Activated CD4-positive, alpha-beta T cell treated with anti-CD3 and anti-CD28 coated beads for 4 hours (primary cell): ENCODE data around the gene HRC.
"Not testable (repeated sequence)": the region's sequence is repeated elsewhere in the genome, so short reads cannot be mapped to it uniquely, and the experiment has no call there.

Experiments used
- DNase-seq, 2 donors: peaks; one replicate each; pipeline ENCODE4 v3.0.0-alpha.2; 2020

HRC gene, protein sequence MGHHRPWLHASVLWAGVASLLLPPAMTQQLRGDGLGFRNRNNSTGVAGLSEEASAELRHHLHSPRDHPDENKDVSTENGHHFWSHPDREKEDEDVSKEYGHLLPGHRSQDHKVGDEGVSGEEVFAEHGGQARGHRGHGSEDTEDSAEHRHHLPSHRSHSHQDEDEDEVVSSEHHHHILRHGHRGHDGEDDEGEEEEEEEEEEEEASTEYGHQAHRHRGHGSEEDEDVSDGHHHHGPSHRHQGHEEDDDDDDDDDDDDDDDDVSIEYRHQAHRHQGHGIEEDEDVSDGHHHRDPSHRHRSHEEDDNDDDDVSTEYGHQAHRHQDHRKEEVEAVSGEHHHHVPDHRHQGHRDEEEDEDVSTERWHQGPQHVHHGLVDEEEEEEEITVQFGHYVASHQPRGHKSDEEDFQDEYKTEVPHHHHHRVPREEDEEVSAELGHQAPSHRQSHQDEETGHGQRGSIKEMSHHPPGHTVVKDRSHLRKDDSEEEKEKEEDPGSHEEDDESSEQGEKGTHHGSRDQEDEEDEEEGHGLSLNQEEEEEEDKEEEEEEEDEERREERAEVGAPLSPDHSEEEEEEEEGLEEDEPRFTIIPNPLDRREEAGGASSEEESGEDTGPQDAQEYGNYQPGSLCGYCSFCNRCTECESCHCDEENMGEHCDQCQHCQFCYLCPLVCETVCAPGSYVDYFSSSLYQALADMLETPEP

DNA sequence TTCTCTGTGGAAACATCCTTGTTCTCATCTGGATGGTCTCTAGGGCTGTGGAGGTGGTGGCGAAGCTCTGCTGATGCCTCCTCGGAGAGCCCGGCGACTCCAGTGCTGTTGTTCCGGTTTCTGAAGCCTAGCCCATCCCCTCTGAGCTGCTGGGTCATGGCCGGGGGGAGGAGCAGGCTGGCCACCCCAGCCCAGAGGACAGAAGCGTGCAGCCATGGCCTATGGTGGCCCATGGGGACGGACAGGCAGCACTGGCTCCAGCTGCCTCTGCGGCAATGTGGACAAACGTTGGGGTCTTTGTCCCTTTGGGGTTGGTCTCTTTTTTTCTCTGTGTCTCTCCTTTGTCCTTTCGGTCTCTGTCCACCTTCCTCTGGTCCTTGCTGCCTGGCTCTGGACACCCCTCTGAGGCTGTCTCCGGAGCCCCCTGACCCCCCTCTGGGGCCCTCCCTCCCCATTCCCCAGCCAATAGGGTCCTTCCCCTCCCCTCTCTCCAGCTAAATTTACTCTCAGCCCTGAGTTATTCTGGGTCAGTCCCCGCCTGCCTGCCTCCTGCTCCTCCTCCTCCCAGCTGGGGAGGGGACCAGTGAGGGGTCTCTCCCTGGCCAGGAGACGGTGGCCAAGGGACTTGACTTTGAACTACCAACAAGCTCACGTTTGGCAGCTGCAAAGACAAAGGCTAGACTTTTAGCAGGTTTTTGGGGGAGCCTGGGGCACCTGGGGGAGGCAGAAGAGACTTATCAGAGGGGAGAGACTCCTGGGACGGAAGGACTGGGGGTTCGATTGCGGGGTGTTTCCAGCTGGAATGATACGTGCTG, at the start of gene HRC:
Gene HRC, minus strand, starts transcription at position 392 of the 815 bp plus-strand sequence. Its CDS starts 159 bp downstream, at position 233.
- no peak for DNase-seq

DNA sequence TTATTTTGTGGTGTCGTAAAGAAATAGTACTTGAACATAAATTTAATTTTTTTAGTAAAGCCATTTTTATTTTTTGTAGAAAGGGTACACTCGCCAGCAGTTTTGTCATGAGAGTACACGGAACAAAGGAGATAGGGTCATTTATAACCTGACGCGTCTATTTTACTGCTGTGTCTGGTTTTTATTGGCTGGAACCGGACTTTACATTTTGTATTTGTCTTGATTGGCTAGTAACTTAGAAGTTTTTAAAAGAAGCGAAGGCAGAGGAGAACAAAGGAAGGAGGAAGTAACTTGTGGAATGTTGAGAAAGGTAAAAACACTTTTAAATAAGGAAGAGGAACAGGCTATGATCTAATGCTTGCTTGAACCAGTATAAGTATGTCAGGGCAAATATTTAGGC, 45.8 kb upstream of the HRC start:
- no peak for DNase-seq

DNA sequence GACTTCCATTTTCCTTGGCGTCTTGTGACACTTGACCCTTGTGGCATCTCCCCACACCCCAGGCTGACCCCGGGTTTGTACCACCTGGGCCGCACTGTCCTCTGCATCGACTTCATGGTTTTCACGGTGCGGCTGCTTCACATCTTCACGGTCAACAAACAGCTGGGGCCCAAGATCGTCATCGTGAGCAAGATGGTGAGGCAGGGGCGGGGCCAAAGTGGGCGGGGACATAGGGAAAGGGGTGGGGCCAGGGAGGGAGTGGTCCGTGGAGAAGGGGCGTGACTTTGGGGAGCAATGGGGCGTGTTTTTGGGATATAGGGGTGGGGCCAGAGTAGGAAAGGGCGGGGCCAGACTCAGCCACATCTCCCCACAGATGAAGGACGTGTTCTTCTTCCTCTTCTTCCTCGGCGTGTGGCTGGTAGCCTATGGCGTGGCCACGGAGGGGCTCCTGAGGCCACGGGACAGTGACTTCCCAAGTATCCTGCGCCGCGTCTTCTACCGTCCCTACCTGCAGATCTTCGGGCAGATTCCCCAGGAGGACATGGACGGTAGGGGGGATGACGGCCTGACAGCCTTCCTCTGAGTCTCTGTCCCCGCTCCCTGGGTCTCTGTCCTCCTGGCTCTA, 45.2 kb upstream of the HRC start:
- DNase-seq = no peak

DNA sequence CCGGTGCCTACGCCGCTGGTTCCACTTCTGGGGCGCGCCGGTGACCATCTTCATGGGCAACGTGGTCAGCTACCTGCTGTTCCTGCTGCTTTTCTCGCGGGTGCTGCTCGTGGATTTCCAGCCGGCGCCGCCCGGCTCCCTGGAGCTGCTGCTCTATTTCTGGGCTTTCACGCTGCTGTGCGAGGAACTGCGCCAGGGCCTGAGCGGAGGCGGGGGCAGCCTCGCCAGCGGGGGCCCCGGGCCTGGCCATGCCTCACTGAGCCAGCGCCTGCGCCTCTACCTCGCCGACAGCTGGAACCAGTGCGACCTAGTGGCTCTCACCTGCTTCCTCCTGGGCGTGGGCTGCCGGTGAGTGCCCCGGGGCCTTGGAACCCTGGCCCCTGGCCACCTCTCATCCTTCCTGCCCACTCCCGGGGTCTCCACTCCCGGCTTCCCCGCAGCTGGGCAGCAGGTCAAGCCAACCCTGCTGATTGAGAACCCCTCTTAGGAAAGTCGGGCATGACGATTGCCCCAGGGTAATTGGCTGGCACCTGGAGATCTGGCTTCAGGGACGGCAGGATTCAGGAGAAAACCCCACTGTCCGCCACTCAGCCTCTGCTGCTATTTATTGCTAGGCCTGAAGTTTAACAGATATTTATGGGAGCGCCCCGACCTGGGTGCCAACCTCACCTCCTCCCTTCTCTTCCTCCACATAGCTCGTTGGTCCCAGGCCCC, 41.5 kb upstream of the HRC start:
- DNase-seq = no peak

DNA sequence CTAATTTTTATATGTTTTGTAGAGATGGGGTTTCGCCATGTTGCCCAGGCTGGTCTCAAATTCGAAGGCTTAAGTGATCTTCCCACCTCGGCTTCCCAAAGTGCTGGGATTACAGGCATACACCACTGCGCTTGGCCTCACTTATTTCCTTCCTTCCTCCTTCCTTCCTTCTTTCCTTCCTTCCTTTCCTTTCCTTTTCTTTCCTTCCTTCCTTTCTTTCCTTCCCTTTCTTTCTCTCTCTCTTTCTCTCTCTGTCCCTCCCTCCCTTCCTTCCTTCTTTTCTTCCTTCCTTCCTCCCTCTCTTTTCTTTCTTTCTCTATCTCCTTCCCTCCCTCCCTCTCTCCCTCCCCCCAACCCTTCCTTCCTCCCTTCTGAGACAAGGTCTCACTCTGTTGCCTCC, 39.2 kb upstream of the HRC start:
- DNase-seq = no peak

DNA sequence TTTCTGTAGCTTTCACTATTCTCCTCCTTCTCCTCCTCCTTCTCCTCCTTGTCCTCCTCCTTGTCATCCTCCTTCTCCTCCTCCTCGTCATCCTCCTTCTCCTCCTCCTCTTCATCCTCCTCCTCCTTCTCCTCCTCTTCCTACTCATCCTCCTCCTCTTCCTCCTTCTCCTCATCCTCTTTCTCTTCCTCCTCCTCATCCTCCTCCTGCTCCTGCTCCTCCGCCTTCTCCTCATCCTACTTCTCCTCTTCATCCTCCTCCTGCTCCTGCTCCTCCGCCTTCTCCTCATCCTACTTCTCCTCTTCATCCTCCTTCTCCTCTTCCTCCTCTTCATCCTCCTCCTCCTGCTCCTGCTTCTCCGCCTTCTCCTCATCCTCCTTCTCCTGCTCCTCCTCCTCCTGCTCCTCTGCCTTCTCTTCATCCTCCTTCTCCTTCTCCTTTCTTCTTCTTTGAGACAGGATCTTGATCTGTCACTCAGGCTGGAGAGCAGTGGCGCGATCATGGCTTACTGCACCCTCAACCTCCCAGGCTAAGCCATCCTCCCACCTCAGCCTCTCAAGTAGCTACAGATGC, 38.7 kb upstream of the HRC start:
- no peak for DNase-seq

DNA sequence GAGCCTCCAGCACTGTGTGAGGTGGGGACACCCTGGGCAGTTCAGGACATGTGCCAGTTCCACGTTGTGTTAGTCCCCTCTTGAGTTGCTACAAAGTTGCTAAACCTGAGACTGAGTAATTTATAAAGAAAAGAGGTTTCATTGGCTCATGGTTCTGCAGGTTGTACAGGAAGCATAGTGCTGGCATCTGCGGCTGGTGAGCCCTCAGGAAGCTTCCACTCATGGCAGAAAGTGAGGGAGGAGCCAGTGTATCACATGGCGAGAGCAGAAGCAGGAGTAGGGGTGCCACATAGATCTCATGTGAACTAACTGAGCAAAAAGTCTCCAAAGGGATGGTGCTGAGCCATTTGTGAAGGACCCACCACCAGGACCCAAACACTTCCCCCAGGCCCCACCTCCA, 35.6 kb upstream of the HRC start:
- DNase-seq = no peak

DNA sequence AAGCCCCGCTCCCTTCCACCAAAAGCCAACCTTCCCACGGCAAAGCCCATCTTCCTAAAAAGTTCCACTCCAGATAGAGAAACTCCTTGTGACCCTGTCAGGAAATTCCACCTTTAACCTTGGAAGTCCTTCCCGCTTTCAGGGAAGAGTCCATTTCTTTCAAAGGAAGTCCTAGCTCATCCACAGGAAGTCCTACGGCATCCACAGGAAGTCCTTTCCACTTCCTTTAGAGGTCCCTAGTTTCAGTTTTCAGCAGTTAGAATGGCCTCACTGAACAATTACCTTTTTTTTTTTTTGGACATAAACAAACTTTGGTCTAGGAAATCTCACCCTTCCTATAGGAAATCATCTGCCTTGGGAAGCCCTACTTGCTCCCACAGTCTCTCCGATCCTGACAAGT, 34.1 kb upstream of the HRC start:
- DNase-seq = no peak

DNA sequence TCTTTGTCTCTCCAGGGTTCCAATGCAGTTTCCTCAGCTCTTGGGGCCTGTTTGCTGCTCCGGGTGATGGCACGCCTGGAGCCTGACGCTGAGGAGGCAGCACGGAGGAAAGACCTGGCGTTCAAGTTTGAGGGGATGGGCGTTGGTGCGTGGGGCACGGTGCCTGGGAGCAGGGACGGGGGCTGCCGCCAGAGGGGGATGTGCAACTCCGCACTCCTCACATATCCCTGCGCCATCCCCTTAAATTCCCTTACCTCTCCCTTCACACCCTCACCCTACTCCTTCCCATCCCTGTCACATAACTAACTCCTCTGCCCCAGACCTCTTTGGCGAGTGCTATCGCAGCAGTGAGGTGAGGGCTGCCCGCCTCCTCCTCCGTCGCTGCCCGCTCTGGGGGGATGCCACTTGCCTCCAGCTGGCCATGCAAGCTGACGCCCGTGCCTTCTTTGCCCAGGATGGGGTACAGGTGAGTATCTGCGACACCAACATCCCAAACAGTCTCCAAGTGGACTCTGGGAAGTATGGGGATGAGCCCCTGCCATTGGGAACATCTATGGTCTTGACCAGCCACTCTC, 33.5 kb upstream of the HRC start:
- DNase-seq = no peak

DNA sequence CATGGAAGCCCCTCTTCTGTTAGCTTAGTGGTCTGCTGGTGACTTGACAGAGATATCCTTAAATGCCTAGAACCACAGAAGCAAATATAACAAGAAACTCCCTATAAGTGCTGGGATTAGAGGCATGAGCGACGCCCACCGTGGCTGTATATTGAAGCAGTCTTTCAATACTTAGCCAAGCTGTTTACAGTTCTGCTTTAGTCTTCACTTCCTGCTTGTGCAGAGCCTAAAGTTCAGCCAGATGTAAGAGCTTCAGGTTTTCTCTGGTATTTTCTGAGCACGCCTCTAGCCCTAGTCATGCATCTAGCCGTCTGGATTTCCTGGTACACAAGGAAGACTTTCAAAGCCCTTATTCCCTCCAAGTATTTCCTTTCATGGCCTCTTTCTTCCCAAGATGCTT, 30.9 kb upstream of the HRC start:
- no peak for DNase-seq

DNA sequence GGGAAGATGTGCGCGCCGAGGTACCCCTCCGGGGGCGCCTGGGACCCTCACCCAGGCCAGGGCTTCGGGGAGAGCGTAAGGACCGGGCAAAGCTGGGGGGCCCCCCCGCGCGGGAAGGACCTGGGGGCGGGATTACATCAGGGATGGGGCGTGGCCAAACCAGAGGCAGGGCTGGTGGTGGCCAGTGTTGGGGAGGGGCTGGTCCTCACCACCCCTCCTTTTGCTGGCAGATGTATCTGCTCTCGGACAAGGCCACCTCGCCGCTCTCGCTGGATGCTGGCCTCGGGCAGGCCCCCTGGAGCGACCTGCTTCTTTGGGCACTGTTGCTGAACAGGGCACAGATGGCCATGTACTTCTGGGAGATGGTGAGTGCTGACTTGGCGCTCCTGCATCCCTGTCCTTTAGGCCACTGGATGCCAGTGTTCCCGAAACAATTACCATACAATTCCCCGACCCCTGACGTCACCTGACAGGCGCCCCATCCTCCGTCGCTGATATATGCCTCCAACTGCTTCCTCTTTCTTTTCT, 27.7 kb upstream of the HRC start:
- DNase-seq = no peak

DNA sequence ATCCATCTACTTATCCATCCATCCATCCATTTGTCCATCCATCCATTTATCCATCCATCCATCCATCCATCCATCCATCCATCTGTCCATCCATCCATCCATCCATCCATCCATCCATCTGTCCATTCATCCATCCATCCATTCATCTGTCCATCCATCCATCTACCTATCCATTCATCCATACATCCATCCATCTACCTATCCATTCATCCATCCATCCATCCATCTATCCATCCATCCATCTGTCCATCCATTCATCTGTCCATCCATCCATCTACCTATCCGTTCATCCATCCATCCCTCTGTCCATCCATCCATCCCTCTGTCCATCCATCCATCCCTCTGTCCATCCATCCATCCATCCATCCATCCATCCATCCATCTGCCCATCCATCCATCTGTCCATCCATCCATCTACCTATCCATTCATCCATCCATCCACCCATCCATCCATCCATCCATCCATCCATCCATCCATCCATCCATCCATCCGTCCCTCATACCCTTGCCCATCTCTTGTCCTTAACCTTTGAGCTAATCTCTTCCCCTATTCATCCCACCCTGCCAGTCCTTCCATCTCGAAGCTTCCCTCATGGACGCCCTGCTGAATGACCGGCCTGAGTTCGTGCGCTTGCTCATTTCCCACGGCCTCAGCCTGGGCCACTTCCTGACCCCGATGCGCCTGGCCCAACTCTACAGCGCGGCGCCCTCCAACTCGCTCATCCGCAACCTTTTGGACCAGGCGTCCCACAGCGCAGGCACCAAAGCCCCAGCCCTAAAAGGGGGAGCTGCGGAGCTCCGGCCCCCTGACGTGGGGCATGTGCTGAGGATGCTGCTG, 27.0 kb upstream of the HRC start:
- not testable (repeated sequence) for DNase-seq

DNA sequence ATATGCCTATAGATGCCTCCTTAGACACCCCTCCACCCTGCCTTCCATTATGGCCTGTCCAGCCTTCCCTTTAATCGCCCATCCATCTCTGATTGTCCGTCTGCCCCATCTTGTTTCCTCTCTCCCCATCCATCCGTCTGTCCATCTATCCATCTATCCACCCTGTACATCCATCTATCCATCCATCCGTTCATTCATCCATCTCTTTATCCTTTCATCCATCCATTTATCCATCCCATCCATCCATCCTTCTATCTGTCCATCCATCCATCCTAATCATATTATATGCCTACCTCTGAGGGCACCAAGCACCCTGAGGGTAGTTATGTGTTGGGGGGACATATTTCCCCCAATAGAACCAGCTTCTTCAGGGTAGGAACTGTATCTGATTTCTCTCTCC, 25.5 kb upstream of the HRC start:
- DNase-seq = no peak

DNA sequence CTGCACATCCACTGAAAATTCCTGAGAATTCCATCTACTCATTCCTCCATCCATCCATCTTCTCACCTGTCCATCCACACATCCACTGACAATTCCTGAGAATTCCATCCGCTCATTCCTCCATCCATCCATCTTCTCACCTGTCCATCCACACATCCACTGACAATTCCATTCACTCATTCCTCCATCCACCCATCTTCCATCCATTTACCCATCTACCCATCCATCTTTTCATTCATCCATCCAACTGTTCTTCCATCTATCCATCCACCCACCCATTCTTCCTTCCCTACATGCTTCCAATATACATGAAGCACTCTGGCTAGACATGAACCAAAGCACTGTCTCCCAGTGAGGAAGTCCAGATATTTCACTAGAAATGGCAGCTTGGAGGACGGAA, 18.0 kb upstream of the HRC start:
- no peak for DNase-seq

DNA sequence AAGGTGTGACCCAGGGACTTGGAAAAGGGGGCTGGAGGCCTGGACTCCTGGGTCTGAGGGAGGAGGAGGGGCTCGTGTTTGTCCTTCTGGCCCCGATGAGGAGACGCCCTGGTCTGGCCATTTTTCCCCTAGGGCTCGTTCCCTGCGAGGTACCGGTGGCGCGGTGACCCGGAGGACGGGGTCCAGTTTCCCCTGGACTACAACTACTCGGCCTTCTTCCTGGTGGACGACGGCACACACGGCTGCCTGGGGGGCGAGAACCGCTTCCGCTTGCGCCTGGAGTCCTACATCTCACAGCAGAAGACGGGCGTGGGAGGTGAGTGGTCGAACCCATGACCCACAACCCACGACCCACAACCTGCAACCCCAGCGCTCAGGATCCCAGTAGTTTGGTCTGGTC, 13.2 kb upstream of the HRC start:
- no peak for DNase-seq

DNA sequence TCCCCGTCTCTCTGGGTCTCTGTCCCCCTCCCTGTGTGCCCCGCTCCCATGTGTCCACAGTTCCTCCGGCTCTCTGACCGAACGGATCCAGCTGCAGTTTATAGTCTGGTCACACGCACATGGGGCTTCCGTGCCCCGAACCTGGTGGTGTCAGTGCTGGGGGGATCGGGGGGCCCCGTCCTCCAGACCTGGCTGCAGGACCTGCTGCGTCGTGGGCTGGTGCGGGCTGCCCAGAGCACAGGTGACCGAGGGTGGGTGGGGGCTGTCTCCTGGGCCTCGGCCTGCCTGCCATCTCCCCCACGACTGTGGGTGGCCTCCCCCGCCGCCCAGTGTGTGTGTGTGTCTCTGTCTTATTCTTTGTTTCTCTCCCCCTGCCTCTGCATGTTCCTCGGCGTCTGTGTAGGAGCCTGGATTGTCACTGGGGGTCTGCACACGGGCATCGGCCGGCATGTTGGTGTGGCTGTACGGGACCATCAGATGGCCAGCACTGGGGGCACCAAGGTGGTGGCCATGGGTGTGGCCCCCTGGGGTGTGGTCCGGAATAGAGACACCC, 12.7 kb upstream of the HRC start:
- no peak for DNase-seq

DNA sequence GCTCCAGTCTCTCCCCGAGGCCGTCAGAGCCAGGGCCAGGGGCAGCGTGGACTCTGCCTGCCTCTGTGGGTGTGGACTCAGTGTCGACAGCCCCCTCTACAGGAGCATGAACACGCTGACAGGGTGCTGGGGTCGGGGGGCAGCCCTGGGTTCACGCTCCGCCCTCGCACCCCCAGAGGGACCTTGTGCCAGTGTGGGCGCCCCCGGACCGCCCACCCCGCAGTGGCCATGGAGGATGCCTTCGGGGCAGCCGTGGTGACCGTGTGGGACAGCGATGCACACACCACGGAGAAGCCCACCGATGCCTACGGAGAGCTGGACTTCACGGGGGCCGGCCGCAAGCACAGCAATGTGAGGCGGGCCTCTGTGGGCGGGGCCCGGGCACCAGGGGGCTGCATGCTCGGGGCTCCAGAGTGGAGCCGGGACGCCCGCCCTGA, 10.7 kb upstream of the HRC start:
- DNase-seq = no peak

DNA sequence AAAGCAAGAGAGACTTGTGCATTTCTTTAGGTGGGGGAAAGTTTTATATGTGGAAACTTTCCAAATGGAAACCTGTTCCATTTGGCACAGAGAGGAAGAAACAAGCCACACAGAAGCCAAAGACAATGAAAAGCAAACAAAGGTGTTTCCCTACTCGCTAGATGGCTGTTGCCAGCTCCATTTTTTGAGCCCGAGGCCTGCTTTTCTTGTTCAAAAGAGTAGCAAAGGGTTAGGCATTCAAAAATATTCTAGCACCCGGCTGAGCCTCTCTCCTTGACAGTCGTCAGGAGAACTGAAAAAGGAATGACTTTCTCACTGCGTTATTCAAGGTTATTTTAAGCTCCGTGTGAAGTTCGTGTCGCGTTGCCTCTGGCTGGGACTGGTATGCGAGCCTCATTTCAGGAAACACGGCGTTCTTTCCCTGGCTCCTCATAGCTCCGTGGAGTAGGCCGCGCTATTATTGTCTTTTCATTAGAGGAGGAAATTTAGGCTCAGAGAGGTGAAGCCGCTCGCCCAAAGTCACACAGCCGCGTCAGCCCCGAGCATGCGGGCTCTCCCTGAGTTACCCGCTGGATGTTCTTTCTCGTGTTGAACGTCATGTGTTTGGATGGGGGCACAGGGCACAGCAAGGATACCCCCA, 10.0 kb upstream of the HRC start:
- no peak for DNase-seq

DNA sequence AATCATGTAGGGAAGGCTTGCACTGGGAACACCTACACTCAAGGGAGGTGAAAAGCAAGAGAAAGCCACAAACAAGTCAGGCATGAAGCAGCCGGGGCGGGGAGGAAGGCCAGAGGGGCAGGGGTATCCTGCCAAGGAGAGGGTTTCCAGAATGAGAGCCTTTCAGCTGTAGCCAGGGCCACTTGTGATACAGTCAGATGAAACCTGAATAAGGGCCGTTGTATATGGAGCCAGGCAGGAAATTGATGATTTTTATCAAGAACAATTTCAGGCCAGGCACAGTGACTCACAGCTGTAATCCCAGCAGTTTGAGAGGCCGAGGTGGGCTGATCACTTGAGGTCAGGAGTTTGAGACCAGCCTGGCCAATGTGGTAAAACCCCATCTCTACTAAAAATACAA, 6.8 kb upstream of the HRC start:
- no peak for DNase-seq
